ENCODE data around the gene EPHB6.

Gene EPHB6

DNA sequence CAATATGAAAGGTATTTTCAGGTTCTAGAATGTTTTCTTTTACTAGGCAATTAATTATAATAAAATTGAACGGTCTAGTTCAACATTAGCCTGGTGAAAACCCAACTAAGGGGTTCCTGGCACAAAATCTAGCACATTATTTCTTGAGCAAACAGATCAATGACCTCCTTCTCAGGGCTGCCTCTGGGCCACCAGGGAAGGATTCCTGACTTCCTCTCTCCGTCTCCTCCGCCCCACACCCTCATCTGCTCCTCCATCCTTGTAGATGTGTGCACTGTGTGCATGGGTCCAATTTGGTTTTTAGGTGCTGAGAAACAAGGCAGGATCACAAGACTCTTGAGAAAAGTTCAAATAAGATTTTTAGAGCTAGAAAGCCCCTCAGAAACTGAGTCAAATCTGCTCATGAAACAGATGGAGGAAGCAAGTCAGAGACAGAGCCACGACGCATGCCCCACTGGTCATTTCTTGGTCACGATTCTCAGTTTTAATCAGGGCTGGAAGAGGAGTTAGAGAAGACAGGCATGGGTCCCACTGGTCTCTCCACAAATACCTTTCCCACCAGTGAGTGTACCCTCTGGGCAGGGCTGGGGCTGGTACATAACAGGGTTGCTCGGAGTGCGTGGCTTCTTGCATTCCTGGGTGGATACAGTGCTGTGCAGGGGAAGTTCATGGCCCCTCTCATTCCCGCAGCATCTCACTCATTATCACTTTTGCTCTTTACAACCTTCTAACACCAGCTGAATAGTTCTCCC is 26.9 kb downstream of the EPHB6 start:
- DNase-seq, result no peak

DNA sequence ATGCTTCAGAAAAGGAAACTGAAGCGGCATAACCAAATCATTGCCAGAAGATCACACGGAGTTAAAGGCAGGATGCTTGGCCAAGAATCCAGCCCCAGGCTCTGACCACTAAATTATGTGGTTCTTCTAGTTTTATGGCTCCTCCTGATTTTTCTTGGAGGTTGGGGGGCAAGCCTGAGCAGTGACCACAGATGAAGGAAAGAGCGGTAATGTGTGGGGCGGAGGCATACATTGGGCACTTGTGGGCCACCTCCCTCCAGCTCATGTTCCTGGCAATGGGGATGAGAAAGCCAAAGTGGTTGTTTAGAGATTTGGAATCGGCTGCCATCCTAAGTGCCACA is 27.4 kb downstream of the EPHB6 start:
- no peak for DNase-seq

DNA sequence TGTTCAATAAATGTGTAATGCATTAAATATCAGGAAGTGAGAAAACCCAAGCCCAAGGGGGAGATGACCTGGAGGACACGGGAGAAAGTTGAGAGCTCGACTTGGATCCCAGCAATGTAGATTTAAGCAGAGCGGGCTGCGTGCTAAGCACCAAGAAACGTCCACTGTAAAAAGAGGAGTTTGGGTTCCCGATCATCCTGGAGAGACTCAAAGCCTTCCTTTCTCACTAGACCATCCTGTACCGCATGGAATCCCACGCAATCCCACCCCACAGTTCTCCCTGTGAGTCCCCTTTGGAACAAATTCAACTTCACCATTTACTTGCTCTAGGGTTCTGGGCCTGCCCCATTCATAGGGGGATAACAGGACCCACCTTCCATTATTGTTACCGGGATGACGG is 28.3 kb downstream of the EPHB6 start:
- DNase-seq, result no peak

GRCh38 chr7:142883571-142884285 is 28.9 kb downstream of the EPHB6 start:
- DNase-seq, result no peak

DNA sequence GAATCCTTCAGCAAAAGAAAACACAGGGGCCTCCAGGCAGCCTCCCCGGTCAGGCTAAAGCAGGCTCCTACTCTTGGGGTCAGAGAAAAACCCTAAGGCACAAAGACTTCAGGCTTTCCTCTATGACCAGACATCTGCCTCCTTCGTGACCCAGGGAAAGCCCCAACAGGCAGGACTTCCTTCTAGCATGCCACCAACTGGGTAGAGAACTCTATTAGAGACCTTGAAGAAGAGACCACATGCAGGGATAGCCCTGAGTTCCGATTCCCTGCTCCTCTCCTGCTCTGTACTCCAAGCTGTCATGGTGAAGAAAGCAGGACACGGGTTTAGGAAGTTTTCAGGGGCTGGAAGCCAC is 29.4 kb downstream of the EPHB6 start:
- no peak for DNase-seq

DNA sequence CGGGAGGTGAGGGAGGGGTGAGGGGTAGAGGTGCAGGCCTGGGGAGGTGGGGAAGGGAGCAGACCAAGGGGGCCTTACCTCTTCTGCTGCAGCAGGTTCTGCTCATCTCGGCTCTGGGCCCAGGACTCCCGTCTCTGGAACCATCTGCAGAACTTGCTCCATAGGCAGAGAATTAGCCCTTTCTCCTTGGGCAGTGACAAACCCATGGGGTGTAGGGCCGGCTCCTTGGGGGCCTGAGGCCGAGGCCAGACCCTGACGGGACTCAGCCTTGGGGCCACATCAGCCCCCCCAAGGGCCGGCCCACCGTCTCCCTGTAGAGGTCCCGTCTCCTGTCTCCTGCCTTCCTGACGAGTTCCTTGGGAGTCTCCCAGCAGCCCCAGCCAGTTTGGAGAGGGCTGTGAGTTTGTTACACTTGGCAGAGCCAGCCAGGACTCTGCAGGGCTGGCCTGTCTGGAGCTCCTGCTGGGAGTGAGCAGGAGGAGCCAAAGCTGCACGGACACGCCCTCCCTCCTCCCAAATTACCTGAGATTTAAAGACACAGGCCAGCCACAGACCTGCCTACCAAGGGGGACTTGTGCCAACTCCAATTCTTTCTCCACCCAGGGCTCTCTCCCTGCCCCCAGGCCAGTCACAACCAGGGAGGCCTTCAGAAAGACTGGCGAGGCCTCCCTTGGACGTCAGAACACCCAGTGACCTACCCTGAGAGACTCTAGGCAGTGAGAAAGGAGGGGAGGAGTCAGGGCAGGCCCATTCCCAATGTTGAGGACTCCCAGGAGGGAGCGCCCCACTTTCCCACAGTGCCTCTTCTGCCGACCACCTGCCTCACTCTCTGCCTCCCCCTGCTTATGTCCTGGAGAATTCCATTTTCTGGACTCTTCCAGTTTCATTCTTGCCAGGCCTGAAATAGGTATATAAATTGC is 30.7 kb downstream of the EPHB6 start, which contains the start of gene TRPV6:
TRPV6 (minus strand) TSS at position 435 of the 920 bp plus-strand sequence.
- no peak for DNase-seq

GRCh38 chr7:142886866-142887265 is 32.0 kb downstream of the EPHB6 start:
- no peak for DNase-seq

DNA sequence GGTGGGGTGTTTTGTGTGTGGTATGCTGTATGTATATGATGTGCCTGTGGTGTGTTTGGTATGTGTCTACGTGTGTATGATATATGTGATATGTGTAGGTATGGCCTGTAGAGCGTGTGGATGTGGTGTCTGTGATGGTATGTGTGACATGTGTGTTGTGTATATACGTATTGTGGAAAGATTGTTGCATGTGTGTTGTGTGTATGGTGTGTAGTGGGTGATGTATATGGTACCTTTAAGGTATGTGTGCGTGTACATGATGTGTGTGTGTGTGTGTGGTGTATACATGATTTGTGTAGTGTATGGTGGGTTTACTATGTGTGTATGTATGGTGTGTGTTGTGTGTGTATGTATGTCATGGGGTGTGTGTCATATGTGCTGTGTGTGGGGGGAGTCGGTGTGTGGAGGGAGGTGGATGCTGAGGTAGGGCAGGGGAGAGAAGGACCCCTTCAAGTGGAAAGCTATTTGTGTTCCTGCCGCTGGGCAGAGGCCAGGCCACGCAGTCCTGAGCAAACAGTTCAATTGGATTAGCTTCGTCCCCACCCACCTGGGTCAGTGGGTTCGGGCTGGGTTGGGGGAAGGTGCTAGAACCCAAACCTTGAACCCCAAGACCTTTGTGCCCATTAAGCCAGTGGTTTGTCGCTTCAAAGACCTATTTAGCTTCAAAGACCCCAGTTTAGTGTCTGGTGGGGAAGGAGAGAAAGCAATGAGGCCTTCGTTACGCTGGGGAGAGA is 32.6 kb downstream of the EPHB6 start:
- no peak for DNase-seq

DNA sequence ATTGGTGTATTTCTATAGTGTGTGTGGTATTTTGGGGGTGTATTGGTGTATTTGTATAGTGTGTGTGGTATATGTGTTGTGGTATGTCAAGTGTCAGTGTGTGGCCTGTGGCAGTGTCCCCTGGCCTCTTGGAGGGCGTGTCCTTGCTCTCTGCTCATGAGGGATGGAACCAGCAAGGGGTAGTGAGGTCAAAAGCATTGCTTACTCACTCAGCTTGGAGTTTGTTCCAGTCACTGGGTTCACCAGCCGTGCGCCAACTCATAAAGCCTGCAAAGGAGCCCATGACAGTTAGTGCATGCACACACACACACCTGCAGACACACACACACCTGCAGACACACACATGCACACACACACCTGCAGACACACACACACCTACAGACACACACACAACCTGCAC is 34.9 kb downstream of the EPHB6 start:
- DNase-seq, result no peak

GRCh38 chr7:142890874-142891485 is 36.1 kb downstream of the EPHB6 start:
- DNase-seq, result no peak

- DNase-seq, result no peak
Observed at GRCh38 chr7:142891490-142892082, 36.7 kb downstream of the EPHB6 start.

DNA sequence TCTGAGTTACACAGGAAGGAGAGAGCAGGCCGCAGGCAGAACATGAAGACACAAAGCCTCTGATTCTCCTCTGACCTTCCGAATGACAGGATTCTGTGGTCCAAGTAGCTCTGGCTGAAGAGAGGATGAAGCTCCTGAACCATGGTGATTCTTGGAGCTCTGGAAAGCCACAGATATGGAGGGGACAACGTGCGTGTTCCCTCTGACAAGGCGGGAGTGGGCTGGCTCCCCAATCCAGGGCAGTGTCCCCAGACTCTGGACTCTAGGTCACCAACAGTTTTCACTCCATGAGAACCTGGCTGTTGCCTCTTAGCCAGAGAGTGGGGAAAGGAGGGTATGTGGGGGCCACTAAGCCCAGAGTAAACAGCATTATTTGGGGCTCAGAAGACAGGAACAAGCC is 38.1 kb downstream of the EPHB6 start:
- DNase-seq, result no peak

DNA sequence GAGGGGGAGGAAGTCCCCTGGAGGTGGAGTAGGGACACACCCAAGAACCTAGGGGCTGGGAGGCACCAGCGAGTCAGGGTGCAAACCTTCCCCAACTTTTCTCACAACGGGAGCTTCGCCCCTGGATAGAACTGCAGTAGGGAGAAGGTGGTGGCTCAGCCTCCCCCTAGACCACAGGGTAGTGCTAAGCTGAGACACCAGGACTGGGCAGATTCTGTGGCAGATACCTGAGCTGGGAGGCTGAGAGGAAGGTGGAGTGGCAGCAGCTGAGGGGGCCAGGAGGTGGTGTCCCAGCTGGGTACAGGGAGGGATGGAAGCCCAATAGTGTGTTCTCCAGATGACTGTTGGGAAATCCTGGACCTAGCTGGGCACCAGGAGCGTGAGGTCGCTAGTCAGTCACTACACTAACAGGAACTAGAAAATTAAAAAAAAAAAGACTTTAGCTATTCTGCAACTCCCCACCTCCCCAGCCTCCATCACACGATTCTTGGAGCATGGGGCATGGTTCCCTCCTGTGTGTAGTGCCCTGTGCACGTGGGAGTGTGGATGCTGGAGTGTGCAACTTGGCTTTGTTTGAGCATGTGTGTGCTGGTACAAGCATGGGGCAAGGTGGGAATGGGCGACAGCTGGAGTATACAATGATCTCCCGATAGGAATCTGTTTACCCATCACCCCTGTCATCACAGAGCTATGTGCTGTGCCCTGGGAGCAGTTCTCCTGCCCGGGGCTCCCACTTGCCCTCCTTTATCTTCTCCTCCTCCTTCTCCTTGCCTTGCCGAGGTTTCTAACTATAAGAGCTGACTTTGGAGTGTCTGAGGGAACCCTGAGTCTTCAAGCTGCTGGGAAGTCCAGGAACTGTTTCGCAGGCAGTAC is 39.5 kb downstream of the EPHB6 start:
- DNase-seq, result no peak

DNA sequence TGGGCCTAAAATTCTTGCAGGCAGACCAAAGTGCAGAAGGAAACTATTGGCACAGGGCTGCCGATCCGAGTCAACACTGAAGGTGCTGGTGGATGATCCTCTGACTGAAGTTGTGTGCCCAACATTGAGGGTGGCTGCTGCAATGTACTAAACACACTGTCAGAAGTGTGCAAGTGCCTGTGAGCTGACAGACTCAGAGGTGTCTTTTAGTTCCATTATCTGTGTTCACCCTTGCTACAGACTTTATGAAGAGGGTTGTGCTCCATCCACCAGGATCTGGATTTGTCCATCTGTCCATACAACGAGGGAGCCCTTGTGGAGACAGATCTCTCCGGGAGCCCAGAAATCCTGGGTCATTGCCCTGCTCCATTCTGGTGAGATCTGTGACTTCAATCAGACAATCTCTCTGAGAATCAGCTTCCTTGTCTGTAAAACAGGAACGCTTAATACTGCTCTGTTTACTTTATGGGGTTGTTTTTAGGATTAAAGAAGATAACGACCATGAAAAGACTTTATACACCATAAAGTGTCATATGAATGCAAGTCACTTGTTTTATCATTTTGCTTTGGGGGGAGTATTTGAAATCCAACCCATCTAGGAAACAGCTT is 40.2 kb downstream of the EPHB6 start:
- DNase-seq, result no peak

DNA sequence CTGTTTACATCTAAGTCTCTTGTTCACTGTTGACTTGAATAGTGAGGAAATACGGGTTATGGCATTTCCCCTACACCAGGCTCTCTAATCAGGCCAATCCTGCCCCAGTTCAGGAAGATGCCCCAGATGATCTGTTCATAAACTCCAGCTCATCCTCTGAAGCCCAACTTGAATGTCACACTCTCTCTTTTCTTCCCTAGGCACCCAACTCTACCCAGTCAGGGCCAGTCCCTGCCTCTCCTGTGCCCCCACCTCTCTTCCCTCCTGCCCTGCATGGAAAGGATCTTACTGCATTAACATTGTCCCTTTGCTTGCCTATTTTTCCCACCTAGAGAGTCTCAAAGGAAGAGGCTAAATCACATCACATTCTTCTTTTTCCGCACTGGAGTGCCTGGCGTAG is 41.3 kb downstream of the EPHB6 start:
- no peak for DNase-seq

DNA sequence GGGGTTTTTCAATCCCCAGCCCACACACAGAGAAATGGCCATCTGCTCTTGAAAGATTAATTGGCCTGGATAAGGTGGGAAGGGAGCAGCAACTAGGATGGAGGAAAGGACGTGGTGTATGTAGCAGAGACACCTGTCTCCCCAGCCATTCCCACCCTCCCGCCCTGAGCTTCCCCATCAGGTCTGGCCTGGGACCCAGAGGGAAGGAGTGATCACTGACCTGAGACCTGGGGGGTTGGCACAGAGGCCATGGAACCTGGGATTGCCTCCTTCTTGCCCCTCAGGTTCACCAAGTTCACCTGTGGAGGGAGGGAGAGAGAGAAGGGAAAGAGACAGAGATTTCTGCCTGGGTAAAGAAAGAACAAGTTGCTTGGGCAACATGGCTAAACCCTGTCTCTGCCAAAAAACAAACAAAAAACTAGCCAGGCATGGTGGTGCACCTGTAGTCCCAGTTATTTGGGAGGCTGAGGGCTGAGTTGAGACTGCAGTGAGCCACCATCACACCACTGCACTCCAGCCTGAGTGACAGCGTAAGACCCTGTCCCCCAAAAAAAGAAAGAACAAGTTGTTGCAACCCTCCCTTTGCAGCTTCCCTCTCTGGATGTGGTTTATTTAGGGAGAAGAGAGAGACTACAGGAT is 42.0 kb downstream of the EPHB6 start:
- no peak for DNase-seq

- DNase-seq, result no peak
Observed at GRCh38 chr7:142897691-142898090, 42.8 kb downstream of the EPHB6 start.

GRCh38 chr7:142898377-142899170 is 43.7 kb downstream of the EPHB6 start:
- no peak for DNase-seq

GRCh38 chr7:142899661-142900060 is 44.8 kb downstream of the EPHB6 start:
- no peak for DNase-seq
